ENCODE results near the gene PDE6B.

- TF ChIP-seq CTCF (IDR thresholded peaks at IDR 0.05) (no peak), POLR2A (IDR thresholded peaks at IDR 0.05) (no peak)
Observed at GRCh38 chr4:633406-633805, 8.0 kb downstream of the PDE6B start.

Measured in upper lobe of left lung (tissue), 4 donors.